NCI-H1092 (cell line): Measurements from ENCODE around the gene PTPN13.
"Not testable (repeated sequence)": the region's sequence is repeated elsewhere in the genome, so short reads cannot be mapped to it uniquely, and the experiment has no call there.

Experiments
- DNase-seq: peaks from one replicate; lab custom pipeline; 2025; lab: John Stamatoyannopoulos, UW

PTPN13 gene

GRCh38 chr4:86719149-86719548 is 125.0 kb downstream of the PTPN13 start:
- not testable (repeated sequence) for DNase-seq

GRCh38 chr4:86720508-86721068 is 126.5 kb downstream of the PTPN13 start:
- no peak for DNase-seq

- no peak for DNase-seq
Observed at GRCh38 chr4:86721412-86721811, 127.3 kb downstream of the PTPN13 start.

GRCh38 chr4:86730310-86730709 is 136.2 kb downstream of the PTPN13 start:
- no peak for DNase-seq

- DNase-seq, result no peak
Observed at GRCh38 chr4:86737244-86737643, 143.1 kb downstream of the PTPN13 start.

GRCh38 chr4:86741846-86742245 is 147.7 kb downstream of the PTPN13 start:
- no peak for DNase-seq

GRCh38 chr4:86744570-86744969 is 150.5 kb downstream of the PTPN13 start:
- DNase-seq, result no peak

GRCh38 chr4:86749121-86749520 is 155.0 kb downstream of the PTPN13 start:
- DNase-seq, result no peak

GRCh38 chr4:86755388-86755787 is 161.3 kb downstream of the PTPN13 start:
- DNase-seq, result no peak

GRCh38 chr4:86757468-86757867 is 163.4 kb downstream of the PTPN13 start:
- DNase-seq, result no peak

- DNase-seq, result no peak
Observed at GRCh38 chr4:86759298-86759697, 165.2 kb downstream of the PTPN13 start.

- no peak for DNase-seq
Observed at GRCh38 chr4:86762649-86763048, 168.5 kb downstream of the PTPN13 start.

- no peak for DNase-seq
Observed at GRCh38 chr4:86769794-86770193, 175.7 kb downstream of the PTPN13 start.

GRCh38 chr4:86771141-86771540 is 177.0 kb downstream of the PTPN13 start:
- no peak for DNase-seq

- no peak for DNase-seq
Observed at GRCh38 chr4:86775061-86775460, 180.9 kb downstream of the PTPN13 start.

GRCh38 chr4:86778175-86778574 is 184.1 kb downstream of the PTPN13 start:
- no peak for DNase-seq

GRCh38 chr4:86788826-86789225 is 194.7 kb downstream of the PTPN13 start:
- no peak for DNase-seq

- DNase-seq, result no peak
Observed at GRCh38 chr4:86791126-86791525, 197.0 kb downstream of the PTPN13 start.

- no peak for DNase-seq
Observed at GRCh38 chr4:86809809-86810208, 215.7 kb downstream of the PTPN13 start.

- DNase-seq, result no peak
Observed at GRCh38 chr4:86810847-86811246, 216.7 kb downstream of the PTPN13 start.

- DNase-seq, result no peak
Observed at GRCh38 chr4:86815653-86816052, 221.5 kb downstream of the PTPN13 start.

GRCh38 chr4:86816501-86817273 is 222.6 kb downstream of the PTPN13 start:
- DNase-seq, result no peak

- no peak for DNase-seq
Observed at GRCh38 chr4:86818211-86818610, 224.1 kb downstream of the PTPN13 start.

- no peak for DNase-seq
Observed at GRCh38 chr4:86818841-86819240, 224.7 kb downstream of the PTPN13 start.
